Small intestine (tissue), 16 donors: ENCODE results near the gene FBXO42. TPM values are rescaled to one million over a fixed set of nuclear protein-coding genes. Genes with fewer than 3 reads are reported as not detected.
A peak's percentile ranks its signal among the peaks of the same experiment; 100 is the strongest.

Experiments used
- DNase-seq, 2 donors: peaks; one replicate each; pipeline versions ENCODE4 v3.0.0 to v3.0.0-alpha.2; 2013
- FAIRE-seq: peaks from 2 replicates; lab custom pipeline; 2012; peaks lifted over from hg19 to GRCh38; lab: Jason Lieb, UNC
- H3K27ac ChIP-seq, 3 donors: one replicate each; pipeline ENCODE4 v1.5.1; 2013; ENCODE audit warnings: low read length in 2 of 3, mild to moderate bottlenecking in 2 of 3, control low read depth in 1 of 3, inconsistent platforms in 1 of 3, low read depth in 1 of 3, moderate library complexity in 1 of 3
- H3K27me3 ChIP-seq, 3 donors: one replicate each; pipeline ENCODE4 v1.6.1; 2013; ENCODE audit warnings: low read length in 3 of 3, inconsistent platforms in 1 of 3; ENCODE audit not compliant: control insufficient read depth in 3 of 3, insufficient read depth in 3 of 3
- H3K36me3 ChIP-seq, 3 donors: one replicate each; pipeline ENCODE4 v1.6.1; 2013; ENCODE audit warnings: low read length in 3 of 3, inconsistent platforms in 1 of 3, low read depth in 1 of 3, mild to moderate bottlenecking in 1 of 3, moderate library complexity in 1 of 3; ENCODE audit not compliant: control insufficient read depth in 3 of 3, insufficient read depth in 2 of 3
- H3K4me1 ChIP-seq, 3 donors: one replicate each; pipeline ENCODE4 v1.6.1; 2013; ENCODE audit warnings: low read length in 2 of 3, inconsistent platforms in 1 of 3, low read depth in 1 of 3, mild to moderate bottlenecking in 1 of 3, moderate library complexity in 1 of 3; ENCODE audit not compliant: control insufficient read depth in 3 of 3, insufficient read depth in 2 of 3
- H3K4me3 ChIP-seq, 3 donors: one replicate each; pipeline ENCODE4 v1.5.1; 2013; ENCODE audit warnings: low read length in 3 of 3, control low read depth in 1 of 3, inconsistent platforms in 1 of 3, low read depth in 1 of 3, mild to moderate bottlenecking in 1 of 3, moderate library complexity in 1 of 3
- H3K9me3 ChIP-seq, 2 donors: one replicate each; pipeline ENCODE4 v1.6.1; 2013; ENCODE audit warnings: low read depth in 1 of 2, low read length in 1 of 2; ENCODE audit not compliant: control insufficient read depth in 2 of 2, insufficient read depth in 1 of 2
- WGBS, 3 donors: extraction: QIAGEN DNeasy Blood & Tissue Kit; methylation state at CpG; one replicate each; pipeline ENCODE4 v1.1.7; 2013; 5-methylcytosine and 5-hydroxymethylcytosine counted together
- long read RNA-seq, 10 donors: transcript quantifications; one replicate each; lab custom pipeline, GENCODE V29; 2026
- polyA plus RNA-seq, 4 donors: library from polyadenylated mRNA; stranded (reverse) in 3 of 4; unstranded in 1 of 4; fragments of 200-250 nt in 3 of 4; fragments of 120-200 nt in 1 of 4; gene quantifications; one replicate each; pipeline versions ENCODE4 v1.2.1 to v1.2.3, GENCODE V29; 2013
- donor health status: healthy with polysubstance abuse.
- donor health status: control.
- donor health status: control.
- donor health status: Bipolar disorder and iron deficiency.
- donor health status: healthy.

The FBXO42 gene
- 10 to 100 TPM in 3 of 4 donors, 1 to 10 TPM in 1; 10.0 to 14.5 (median 12.2) TPM for polyA plus RNA-seq
- long read RNA-seq, donor 1 = 0 reads
- long read RNA-seq, donor 2, full-length matches to known transcripts = 1 of 1 reads
- long read RNA-seq, donor 2, partial matches to known transcripts = 0 of 1 reads
- long read RNA-seq, donor 2, other reads (novel, unspliced or antisense) = 0 of 1 reads
- long read RNA-seq, donor 3 = 0 reads
- long read RNA-seq, donor 4, partial matches to known transcripts = 0 of 1 reads
- long read RNA-seq, donor 4, other reads (novel, unspliced or antisense) = 0 of 1 reads
- long read RNA-seq, donor 5 = 0 reads
- long read RNA-seq, donor 6, full-length matches to known transcripts = 2 of 2 reads
- long read RNA-seq, donor 6, partial matches to known transcripts = 0 of 2 reads
- long read RNA-seq, donor 6, other reads (novel, unspliced or antisense) = 0 of 2 reads
- long read RNA-seq, donor 7 = 0 reads
- long read RNA-seq, donor 8, full-length matches to known transcripts = 1 of 1 reads
- long read RNA-seq, donor 8, partial matches to known transcripts = 0 of 1 reads
- long read RNA-seq, donor 8, other reads (novel, unspliced or antisense) = 0 of 1 reads
- long read RNA-seq, donor 9, full-length matches to known transcripts = 1 of 1 reads
- long read RNA-seq, donor 9, partial matches to known transcripts = 0 of 1 reads
- long read RNA-seq, donor 9, other reads (novel, unspliced or antisense) = 0 of 1 reads
- long read RNA-seq, donor 10, full-length matches to known transcripts = 5 of 5 reads
- long read RNA-seq, donor 10, partial matches to known transcripts = 0 of 5 reads
- long read RNA-seq, donor 10, other reads (novel, unspliced or antisense) = 0 of 5 reads

- Histone ChIP-seq H3K27ac (peak within 1 kb of the TSS; percentile 79 to 97 (median 90)), H3K36me3 (peaks cover 0 to 5% (median 0%) of the 10 kb centered on the region in 3 donors), H3K9me3 (no peaks in the 10 kb centered on the region), H3K4me3 (peak within 1 kb of the TSS; percentile 87 to 93 (median 91)), H3K4me1 (peaks cover 4 to 10% (median 9%) of the 10 kb centered on the region in 3 donors), H3K27me3 (no peaks in the 10 kb centered on the region)
- 0 to 1% (median 1%) methylated on average over 56 to 81 of the region's 81 CpGs for WGBS, 3 donors
- FAIRE-seq = no peak
- DNase-seq = peak; percentile 89 to 98
Measured at GRCh38 chr1:16351994-16352841, at the start of gene FBXO42. Gene FBXO42, minus strand, starts transcription at chr1:16352480. Its CDS starts 37,062 bp downstream, at chr1:16315418.

- H3K27me3 ChIP-seq = no peaks in the 10 kb centered on the region
- peaks cover 2 to 68% (median 9%) of the 10 kb centered on the region in 3 donors for H3K36me3 ChIP-seq
- H3K27ac ChIP-seq = no peak overlapping the region
- no peaks in the 10 kb centered on the region for H3K9me3 ChIP-seq
- no peak overlapping the region for H3K4me3 ChIP-seq
- DNase-seq (no peak), FAIRE-seq (no peak)
- no peaks in the 10 kb centered on the region for H3K4me1 ChIP-seq
- WGBS, 3 donors = 87 to 92% (median 91%) methylated on average over 5 of the region's 5 CpGs
Measured at GRCh38 chr1:16398371-16398953, 46.2 kb upstream of the FBXO42 start.

- H3K36me3 ChIP-seq = peaks cover 2 to 82% (median 9%) of the 10 kb centered on the region in 3 donors
Measured at GRCh38 chr1:16397120-16397519, 44.8 kb upstream of the FBXO42 start.

GRCh38 chr1:16396591-16396990, 44.3 kb upstream of the FBXO42 start:
- WGBS, 3 donors = 76 to 78% (median 76%) methylated on average over 7 of the region's 7 CpGs
- no peak for FAIRE-seq
- H3K36me3 ChIP-seq = peaks cover 2 to 83% (median 9%) of the 10 kb centered on the region in 3 donors

More at GRCh38 chr1:16397120-16397519, 44.8 kb upstream of the FBXO42 start:
- no peak overlapping the region for H3K27ac ChIP-seq
- WGBS, 3 donors = 59 to 81% (median 75%) methylated on average over 5 of the region's 5 CpGs
- FAIRE-seq (no peak), DNase-seq (no peak)
- H3K9me3 ChIP-seq = no peaks in the 10 kb centered on the region
- H3K4me1 ChIP-seq = no peaks in the 10 kb centered on the region
- H3K27me3 ChIP-seq = no peaks in the 10 kb centered on the region
- H3K4me3 ChIP-seq = no peak overlapping the region

GRCh38 chr1:16394977-16395376, 42.7 kb upstream of the FBXO42 start:
- H3K4me1 ChIP-seq = peaks cover 0 to 7% (median 0%) of the 10 kb centered on the region in 3 donors
- no peak for FAIRE-seq
- 75 to 87% (median 83%) methylated on average over 13 of the region's 13 CpGs for WGBS, 3 donors
- no peak overlapping the region for H3K27ac ChIP-seq
- no peaks in the 10 kb centered on the region for H3K9me3 ChIP-seq
- H3K36me3 ChIP-seq = peaks cover 2 to 79% (median 9%) of the 10 kb centered on the region in 3 donors
- no peak overlapping the region for H3K4me3 ChIP-seq
- no peak for DNase-seq
- no peaks in the 10 kb centered on the region for H3K27me3 ChIP-seq

More at GRCh38 chr1:16396591-16396990, 44.3 kb upstream of the FBXO42 start:
- DNase-seq = no peak
- no peaks in the 10 kb centered on the region for H3K27me3 ChIP-seq
- no peak overlapping the region for H3K4me3 ChIP-seq
- peaks cover 0 to under 1% (median 0%) of the 10 kb centered on the region in 3 donors for H3K4me1 ChIP-seq
- H3K27ac ChIP-seq = no peak overlapping the region
- H3K9me3 ChIP-seq = no peaks in the 10 kb centered on the region

- FAIRE-seq (no peak), DNase-seq (no peak)
- WGBS, 3 donors = 86 to 88% (median 88%) methylated on average over 10 of the region's 10 CpGs
- Histone ChIP-seq H3K4me3 (no peak overlapping the region), H3K9me3 (no peaks in the 10 kb centered on the region), H3K36me3 (peaks cover 2 to 73% (median 9%) of the 10 kb centered on the region in 3 donors), H3K27me3 (no peaks in the 10 kb centered on the region), H3K27ac (no peak overlapping the region), H3K4me1 (peaks cover 0 to 9% (median 0%) of the 10 kb centered on the region in 3 donors)
Measured at GRCh38 chr1:16393570-16394521, 41.6 kb upstream of the FBXO42 start.
